Prostate gland (tissue), 2 donors: Measurements from ENCODE around the gene NIT1. TPM values are rescaled to one million over a fixed set of nuclear protein-coding genes. Genes with fewer than 3 reads are reported as not detected.

Experiments
- DNase-seq: peaks from one replicate; pipeline ENCODE4 v3.0.0-alpha.2; 2019; ENCODE audit warnings: low spot score
- H3K27ac ChIP-seq, 2 donors: fragments of 200-600 bp; sonication (generic); 2 replicates each; pipeline ENCODE4 v1.5.1; 2017 to 2019
- H3K27me3 ChIP-seq: fragments of 200-600 bp; sonication (generic); replicated peaks from 2 replicates; pipeline ENCODE4 v1.5.1; 2019; ENCODE audit not compliant: insufficient read depth
- H3K36me3 ChIP-seq, 2 donors: fragments of 200-600 bp; sonication (generic); 1 replicate in 1 of 2; 2 replicates in 1 of 2; pipeline versions ENCODE4 v1.5.1 to v1.8.1; 2017 to 2019
- H3K4me1 ChIP-seq: fragments of 200-600 bp; sonication (generic); replicated peaks from 2 replicates; pipeline ENCODE4 v1.5.1; 2019
- H3K4me3 ChIP-seq, 2 donors: fragments of 200-600 bp; sonication (generic); 2 replicates each; pipeline ENCODE4 v1.5.1; 2017 to 2019
- H3K9me3 ChIP-seq: fragments of 200-600 bp; sonication (generic); 2 replicates; pipeline ENCODE4 v1.5.1; 2017
- POLR2A ChIP-seq: fragments of 450-650 bp; IDR thresholded peaks from one replicate; pipeline ENCODE4 v1.6.1; 2016; ENCODE audit warnings: antibody characterized with exemption, mild to moderate bottlenecking
- POLR2AphosphoS5 ChIP-seq: sonication (generic); formaldehyde crosslinking; IDR thresholded peaks from one replicate; pipeline ENCODE4 v1.6.1; 2017; ENCODE audit warnings: antibody characterized with exemption
- WGBS: methylation state at CpG from one replicate; pipeline ENCODE4 v1.1.5; 2018; 5-methylcytosine and 5-hydroxymethylcytosine counted together
- intact Hi-C: fragments of 100-400 bp; cut with DNase I; formaldehyde crosslinking; loops from one replicate; pipeline ENCODE4 v1.14.2; 2022
- total RNA-seq, 2 donors: library from RNA; depleted of rRNA; stranded (reverse); fragments of >200 nt; gene quantifications; one replicate each; pipeline ENCODE4 v1.1.0, GENCODE V29; 2016
- TF ChIP-seq, protein P1 (sequence below), 4 experiments: fragments of 200-600 bp in 2 of 4; fragments of 450-650 bp in 2 of 4; sonication (generic) in 2 of 4; IDR thresholded peaks; 1 replicate in 3 of 4; 2 replicates in 1 of 4; pipeline ENCODE4 v1.5.1; 2016 to 2019; ENCODE audit warnings: antibody characterized with exemption in 4 of 4, mild to moderate bottlenecking in 2 of 4, moderate library complexity in 2 of 4

NIT1 gene
- total RNA-seq, 2 donors from 2014 or later, result 31.1 to 51.7 TPM

DNA sequence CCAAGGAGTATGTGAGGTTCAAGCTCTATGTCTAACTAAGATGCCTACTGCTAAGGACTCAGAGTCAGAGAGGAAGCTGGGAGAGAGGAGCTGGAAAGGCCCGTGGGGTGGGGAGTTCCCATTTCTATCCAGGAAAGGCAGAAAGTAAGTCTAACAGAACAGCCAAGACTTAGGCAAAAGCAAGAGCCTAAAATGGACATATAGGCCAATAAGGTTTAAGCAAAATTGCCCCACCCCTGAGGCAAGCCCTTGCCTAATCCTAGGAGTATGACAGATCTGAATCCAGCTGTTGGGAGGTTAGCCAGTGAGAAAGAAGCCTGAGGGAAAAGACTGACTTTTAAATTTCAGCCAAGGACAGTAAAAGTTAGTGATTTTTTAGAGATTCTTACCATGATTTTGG is 21.4 kb upstream of the NIT1 start:
- Histone ChIP-seq H3K4me3 (no peak overlapping the region), H3K4me1 (no peaks in the 10 kb centered on the region), H3K27ac (no peak overlapping the region), H3K9me3 (no peaks in the 10 kb centered on the region), H3K27me3 (no peaks in the 10 kb centered on the region), H3K36me3 (no peaks in the 10 kb centered on the region)
- TF ChIP-seq POLR2AphosphoS5 (no peak), POLR2A (no peak)
- TF ChIP-seq, protein P1, sequence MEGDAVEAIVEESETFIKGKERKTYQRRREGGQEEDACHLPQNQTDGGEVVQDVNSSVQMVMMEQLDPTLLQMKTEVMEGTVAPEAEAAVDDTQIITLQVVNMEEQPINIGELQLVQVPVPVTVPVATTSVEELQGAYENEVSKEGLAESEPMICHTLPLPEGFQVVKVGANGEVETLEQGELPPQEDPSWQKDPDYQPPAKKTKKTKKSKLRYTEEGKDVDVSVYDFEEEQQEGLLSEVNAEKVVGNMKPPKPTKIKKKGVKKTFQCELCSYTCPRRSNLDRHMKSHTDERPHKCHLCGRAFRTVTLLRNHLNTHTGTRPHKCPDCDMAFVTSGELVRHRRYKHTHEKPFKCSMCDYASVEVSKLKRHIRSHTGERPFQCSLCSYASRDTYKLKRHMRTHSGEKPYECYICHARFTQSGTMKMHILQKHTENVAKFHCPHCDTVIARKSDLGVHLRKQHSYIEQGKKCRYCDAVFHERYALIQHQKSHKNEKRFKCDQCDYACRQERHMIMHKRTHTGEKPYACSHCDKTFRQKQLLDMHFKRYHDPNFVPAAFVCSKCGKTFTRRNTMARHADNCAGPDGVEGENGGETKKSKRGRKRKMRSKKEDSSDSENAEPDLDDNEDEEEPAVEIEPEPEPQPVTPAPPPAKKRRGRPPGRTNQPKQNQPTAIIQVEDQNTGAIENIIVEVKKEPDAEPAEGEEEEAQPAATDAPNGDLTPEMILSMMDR (IDR thresholded peaks at IDR 0.05), result no peak
- WGBS, result 21% methylated on average over 1 of the region's 1 CpG
- intact Hi-C loops, result loop anchor here (5.0 kb wide), 2 partner anchors 49 to 99 kb away; partner anchors contain the start of gene USF1
- no peak for DNase-seq

DNA sequence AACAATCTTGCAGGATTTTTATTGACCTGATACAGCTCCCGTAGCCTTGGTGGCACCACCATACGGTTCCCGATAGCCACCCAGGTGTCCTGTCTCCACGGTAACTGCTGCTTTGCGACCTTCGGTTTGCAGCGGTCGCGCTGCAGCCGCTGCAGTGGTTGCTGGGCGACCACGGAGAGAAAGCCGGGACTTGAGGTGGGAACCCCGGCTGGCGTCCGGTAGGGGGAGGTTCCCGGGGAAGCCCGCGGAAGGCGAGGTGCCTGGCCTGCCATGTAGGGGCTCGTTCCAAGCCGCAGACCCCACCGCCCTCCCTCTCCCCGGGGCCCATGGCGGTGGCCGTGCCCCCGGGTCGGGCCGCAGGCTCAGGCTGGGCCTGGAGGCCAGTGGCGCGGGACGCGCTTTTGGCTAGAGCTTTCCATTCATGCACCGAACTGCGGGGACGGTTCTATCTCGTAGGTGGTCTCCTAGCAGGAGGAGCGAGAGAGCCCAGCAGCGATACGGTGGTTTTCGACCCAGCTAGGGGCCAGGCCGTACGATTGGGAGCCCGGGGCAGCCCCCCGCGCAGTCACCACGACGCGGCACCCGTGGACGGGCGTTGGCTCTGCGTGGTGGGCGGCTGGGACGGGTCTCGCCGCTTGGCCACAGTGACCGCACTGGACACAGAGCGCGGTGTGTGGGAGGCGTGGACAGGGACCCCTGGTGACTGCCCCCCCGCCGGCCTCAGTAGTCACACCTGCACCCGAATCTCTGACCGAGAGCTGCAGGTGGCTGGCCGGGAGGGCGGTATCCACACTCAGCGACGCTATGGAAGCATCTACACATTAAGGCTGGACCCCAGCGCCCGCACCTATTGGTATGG is 19.5 kb upstream of the NIT1 start, which contains the start of gene KLHDC9:
TSS of gene KLHDC9 (plus strand) at position 152 of the 859 bp plus-strand sequence. CDS start at position 327, 175 bp downstream.
- H3K27me3 ChIP-seq, result no peaks in the 10 kb centered on the region
- intact Hi-C loops, result loop anchor here (5.0 kb wide), 2 partner anchors 51 to 101 kb away; partner anchors contain the start of gene USF1
- H3K4me3 ChIP-seq, result peak within 1 kb of the TSS; percentile 71 to 76
- TF ChIP-seq POLR2AphosphoS5 (peak; percentile 79), POLR2A (peak; percentile 31)
- TF ChIP-seq, protein P1 (IDR thresholded peaks at IDR 0.05), result peak in 2 of 4 experiments; percentile 46 to 51
- H3K27ac ChIP-seq, result peak within 1 kb of the TSS; percentile 57 to 67
- 4% methylated on average over 58 of the region's 71 CpGs for WGBS
- peak; percentile 84 for DNase-seq
- no peaks in the 10 kb centered on the region for H3K4me1 ChIP-seq
- H3K36me3 ChIP-seq, result no peaks in the 10 kb centered on the region
- no peaks in the 10 kb centered on the region for H3K9me3 ChIP-seq

DNA sequence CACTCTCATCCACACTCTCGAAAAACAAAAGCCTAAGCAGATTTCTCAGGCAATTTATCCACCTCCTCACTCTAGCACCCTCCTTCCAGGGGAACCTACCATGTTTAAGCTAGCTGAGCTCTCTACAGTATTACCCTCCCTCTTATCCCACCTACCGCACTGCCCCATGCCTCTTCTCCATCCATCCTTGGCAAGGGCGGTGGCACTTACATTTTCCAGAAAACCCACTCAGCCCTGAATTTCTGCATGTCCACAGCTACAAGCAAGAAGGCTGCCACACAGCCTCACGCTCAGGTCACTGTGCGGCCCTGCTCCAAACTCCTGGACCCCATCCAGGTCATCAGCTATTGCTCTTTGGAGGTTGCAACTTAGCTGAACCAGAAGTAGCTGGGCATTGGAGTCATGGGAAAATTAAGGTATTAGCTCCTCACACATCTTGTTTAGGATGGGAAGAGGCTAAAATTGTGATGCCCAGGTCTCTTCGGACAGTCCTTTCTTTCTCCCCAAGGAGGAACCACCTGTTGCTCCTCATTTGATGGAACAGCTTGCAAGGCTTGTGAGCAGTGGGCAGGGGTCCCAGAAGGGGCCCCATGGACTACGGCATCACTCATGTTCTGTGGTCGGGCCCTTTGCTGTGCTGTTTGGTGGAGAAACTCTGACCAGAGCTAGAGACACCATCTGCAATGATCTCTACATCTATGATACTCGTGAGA is 18.7 kb upstream of the NIT1 start:
- H3K4me3 ChIP-seq, result peak overlapping the region; percentile 71 to 76
- intact Hi-C loops, result loop anchor here (5.0 kb wide), 2 partner anchors 52 to 102 kb away; partner anchors contain the start of gene USF1
- WGBS, result 66% methylated on average over 9 of the region's 9 CpGs

DNA sequence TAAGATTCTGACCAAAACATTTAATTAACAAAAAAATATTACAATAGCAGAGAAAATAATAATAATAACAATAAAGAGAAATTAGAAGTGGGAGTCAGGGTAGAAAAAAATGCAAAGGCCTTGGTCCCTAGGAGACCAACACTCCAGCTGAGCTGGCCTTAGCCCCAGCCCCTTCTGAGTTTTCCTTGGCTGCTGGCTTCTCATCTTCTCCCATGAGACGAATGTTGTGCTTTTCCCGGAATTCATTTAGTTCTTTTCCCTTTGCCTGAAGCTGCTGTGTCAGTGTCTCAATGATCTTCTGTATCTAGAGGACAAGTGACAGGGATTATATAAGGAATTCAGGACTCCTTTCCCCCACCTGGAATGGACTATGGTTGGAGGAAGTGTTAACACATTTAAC is 17.3 kb upstream of the NIT1 start:
- H3K27me3 ChIP-seq, result no peaks in the 10 kb centered on the region
- no peaks in the 10 kb centered on the region for H3K36me3 ChIP-seq
- intact Hi-C loops, result no loop called here
- H3K4me1 ChIP-seq, result no peaks in the 10 kb centered on the region
- H3K27ac ChIP-seq, result no peak overlapping the region
- TF ChIP-seq, protein P1 (IDR thresholded peaks at IDR 0.05), result no peak
- no peaks in the 10 kb centered on the region for H3K9me3 ChIP-seq
- no peak overlapping the region for H3K4me3 ChIP-seq
- 69% methylated on average over 2 of the region's 2 CpGs for WGBS
- DNase-seq, result no peak

More for the DNA sequence above, 18.7 kb upstream of the NIT1 start:
- no peaks in the 10 kb centered on the region for H3K4me1 ChIP-seq
- no peaks in the 10 kb centered on the region for H3K9me3 ChIP-seq
- H3K27me3 ChIP-seq, result no peaks in the 10 kb centered on the region
- H3K36me3 ChIP-seq, result no peaks in the 10 kb centered on the region
- no peak overlapping the region for H3K27ac ChIP-seq
- TF ChIP-seq, protein P1 (IDR thresholded peaks at IDR 0.05), result no peak
- TF ChIP-seq POLR2A, result no peak
- no peak for TF ChIP-seq POLR2AphosphoS5
- no peak for DNase-seq
